NCI-H82 treated with DMSO at 0.1 percent for 48 hours (cell line): ENCODE data around the gene DCC.

Experiments used
- DNase-seq: peaks from one replicate; lab custom pipeline; 2025; ENCODE audit not compliant: unreplicated experiment; lab: John Stamatoyannopoulos, UW

Gene DCC

GRCh38 chr18:53148123-53148522, 808.1 kb downstream of the DCC start:
- peak; percentile 40 for DNase-seq

GRCh38 chr18:53152476-53152875, 812.5 kb downstream of the DCC start:
- DNase-seq = peak; percentile 8

- no peak for DNase-seq
Measured at GRCh38 chr18:53153281-53153680, 813.3 kb downstream of the DCC start.

GRCh38 chr18:53153800-53154199, 813.8 kb downstream of the DCC start:
- DNase-seq = no peak

- no peak for DNase-seq
Measured at GRCh38 chr18:53165770-53166169, 825.8 kb downstream of the DCC start.

- no peak for DNase-seq
Measured at GRCh38 chr18:53169346-53169745, 829.3 kb downstream of the DCC start.

GRCh38 chr18:53191634-53192033, 851.6 kb downstream of the DCC start:
- DNase-seq = no peak

- DNase-seq = no peak
Measured at GRCh38 chr18:53193870-53194269, 853.9 kb downstream of the DCC start.

- no peak for DNase-seq
Measured at GRCh38 chr18:53219853-53220252, 879.9 kb downstream of the DCC start.

GRCh38 chr18:53224128-53224778, 884.3 kb downstream of the DCC start:
- DNase-seq = peak; percentile 64

- DNase-seq = no peak
Measured at GRCh38 chr18:53225567-53226325, 885.7 kb downstream of the DCC start.

GRCh38 chr18:53234610-53235009, 894.6 kb downstream of the DCC start:
- DNase-seq = no peak

GRCh38 chr18:53241161-53241560, 901.2 kb downstream of the DCC start:
- DNase-seq = no peak

- DNase-seq = no peak
Measured at GRCh38 chr18:53253789-53254188, 913.8 kb downstream of the DCC start.

- DNase-seq = no peak
Measured at GRCh38 chr18:53254265-53254664, 914.3 kb downstream of the DCC start.

- DNase-seq = no peak
Measured at GRCh38 chr18:53261241-53261640, 921.2 kb downstream of the DCC start.

GRCh38 chr18:53266850-53267249, 926.9 kb downstream of the DCC start:
- no peak for DNase-seq

- DNase-seq = no peak
Measured at GRCh38 chr18:53268455-53268854, 928.5 kb downstream of the DCC start.

GRCh38 chr18:53281406-53281805, 941.4 kb downstream of the DCC start:
- no peak for DNase-seq

GRCh38 chr18:53283708-53284107, 943.7 kb downstream of the DCC start:
- no peak for DNase-seq

- no peak for DNase-seq
Measured at GRCh38 chr18:53305461-53305860, 965.5 kb downstream of the DCC start.

GRCh38 chr18:53319628-53320027, 979.6 kb downstream of the DCC start:
- DNase-seq = no peak

GRCh38 chr18:53322163-53322562, 982.2 kb downstream of the DCC start:
- DNase-seq = no peak
